Stomach (tissue), 9 donors: Measurements from ENCODE around the gene TLE3. TPM values are rescaled to one million over a fixed set of nuclear protein-coding genes. Genes with fewer than 3 reads are reported as not detected.

Experiments
- DNase-seq, 2 donors: peaks; one replicate each; pipeline versions ENCODE4 v3.0.0 to v3.0.0-alpha.2; 2013 to 2019
- H3K27ac ChIP-seq, 5 donors: fragments of 200-600 bp in 4 of 5; sonication (generic) in 4 of 5; one replicate each; pipeline ENCODE4 v1.5.1; 2013 to 2019; ENCODE audit warnings: mild to moderate bottlenecking in 1 of 5, moderate library complexity in 1 of 5
- H3K27me3 ChIP-seq, 3 donors: fragments of 200-600 bp; sonication (generic); one replicate each; pipeline ENCODE4 v1.5.1; 2017 to 2019; ENCODE audit warnings: mixed run types in 1 of 3
- H3K36me3 ChIP-seq, 4 donors: fragments of 200-600 bp; sonication (generic); 1 replicate in 3 of 4; 2 replicates in 1 of 4; pipeline ENCODE4 v1.5.1; 2016 to 2019
- H3K4me1 ChIP-seq, 4 donors: fragments of 200-600 bp; sonication (generic); one replicate each; pipeline ENCODE4 v1.5.1; 2016 to 2019
- H3K4me3 ChIP-seq, 4 donors: fragments of 200-600 bp; sonication (generic) in 3 of 4; one replicate each; pipeline ENCODE4 v1.5.1; 2016 to 2019; ENCODE audit warnings: mild to moderate bottlenecking in 1 of 4
- H3K9me3 ChIP-seq, 4 donors: fragments of 200-600 bp; sonication (generic); one replicate each; pipeline ENCODE4 v1.5.1; 2016 to 2019
- EP300 ChIP-seq: sonication (generic); formaldehyde crosslinking; IDR thresholded peaks from one replicate; pipeline ENCODE4 v1.6.1; 2017; ENCODE audit warnings: antibody characterized with exemption
- POLR2A ChIP-seq, 4 donors: fragments of 450-650 bp; IDR thresholded peaks; one replicate each; pipeline ENCODE4 v1.6.1; 2016; ENCODE audit warnings: antibody characterized with exemption in 4 of 4, control low read depth in 2 of 4, mild to moderate bottlenecking in 1 of 4, moderate library complexity in 1 of 4
- POLR2AphosphoS5 ChIP-seq, 3 donors: sonication (generic); formaldehyde crosslinking; IDR thresholded peaks; one replicate each; pipeline ENCODE4 v1.6.1; 2016; ENCODE audit warnings: antibody characterized with exemption in 3 of 3
- WGBS, 5 donors: extraction: QIAGEN DNeasy Blood & Tissue Kit in 3 of 5; methylation state at CpG; one replicate each; pipeline versions ENCODE4 v1.1.5 to v1.1.7; 2013 to 2018; 5-methylcytosine and 5-hydroxymethylcytosine counted together
- intact Hi-C: fragments of 100-400 bp; cut with DNase I; formaldehyde crosslinking; loops from one replicate; pipeline ENCODE4 v1.15.1; 2023; ENCODE audit warnings: low total_unique reads
- polyA plus RNA-seq, 3 donors: library from polyadenylated mRNA; stranded (reverse); fragments of 200-250 nt; gene quantifications; one replicate each; pipeline ENCODE4 v1.2.3, GENCODE V29; 2013
- total RNA-seq, 5 donors: library from RNA; depleted of rRNA; stranded (reverse); fragments of >200 nt; gene quantifications; one replicate each; pipeline versions ENCODE4 v1.1.0 to v1.2.3, GENCODE V29; 2014 to 2016
- TF ChIP-seq, protein P1 (sequence below), 7 experiments: fragments of 450-650 bp in 4 of 7; fragments of 200-600 bp in 3 of 7; sonication (generic) in 3 of 7; IDR thresholded peaks; one replicate each; pipeline ENCODE4 v1.5.1; 2016 to 2019; ENCODE audit warnings: antibody characterized with exemption in 7 of 7, control low read depth in 2 of 7, mild to moderate bottlenecking in 1 of 7
- donor health status: healthy with polysubstance abuse.
- donor health status: Bipolar disorder and iron deficiency.
- donor health status: healthy.

Gene TLE3
- total and polyA plus RNA-seq, 8 donors: 13.3 to 186 (median 30.9) TPM

DNA sequence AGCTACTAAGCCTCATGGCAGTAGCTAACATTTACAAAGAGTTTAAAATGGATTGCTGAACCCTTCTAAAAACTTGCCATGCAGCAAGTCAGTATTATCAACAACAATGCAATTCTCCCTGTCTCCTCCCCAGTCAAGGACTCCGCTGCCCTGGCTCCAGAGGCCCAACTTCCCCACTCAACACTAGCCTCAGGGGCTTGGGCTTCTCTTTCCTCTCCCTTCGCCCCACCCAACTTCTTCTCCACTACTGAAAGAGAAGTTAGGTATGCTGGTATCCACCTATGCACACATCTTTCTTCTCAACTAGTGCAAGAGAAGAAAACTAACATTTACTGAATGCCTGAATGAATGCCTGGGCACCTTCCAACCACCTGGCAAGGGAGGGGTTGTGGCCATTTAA lies 30.7 kb downstream of the TLE3 start:
- Histone ChIP-seq H3K27me3 (no peaks in the 10 kb centered on the region), H3K4me3 (no peak overlapping the region), H3K9me3 (no peaks in the 10 kb centered on the region), H3K27ac (no peak overlapping the region), H3K4me1 (peaks cover 49 to 83% (median 72%) of the 10 kb centered on the region in 4 donors), H3K36me3 (peaks cover 48 to 100% (median 89%) of the 10 kb centered on the region in 4 donors)
- intact Hi-C loops: no loop called here
- no peak for DNase-seq
- 78 to 97% (median 89%) methylated on average over 2 of the region's 2 CpGs for WGBS, 5 donors
- TF ChIP-seq POLR2AphosphoS5 (IDR thresholded peaks at IDR 0.05) (no peak), POLR2A (IDR thresholded peaks at IDR 0.05) (no peak), EP300 (no peak)
- TF ChIP-seq, protein P1, sequence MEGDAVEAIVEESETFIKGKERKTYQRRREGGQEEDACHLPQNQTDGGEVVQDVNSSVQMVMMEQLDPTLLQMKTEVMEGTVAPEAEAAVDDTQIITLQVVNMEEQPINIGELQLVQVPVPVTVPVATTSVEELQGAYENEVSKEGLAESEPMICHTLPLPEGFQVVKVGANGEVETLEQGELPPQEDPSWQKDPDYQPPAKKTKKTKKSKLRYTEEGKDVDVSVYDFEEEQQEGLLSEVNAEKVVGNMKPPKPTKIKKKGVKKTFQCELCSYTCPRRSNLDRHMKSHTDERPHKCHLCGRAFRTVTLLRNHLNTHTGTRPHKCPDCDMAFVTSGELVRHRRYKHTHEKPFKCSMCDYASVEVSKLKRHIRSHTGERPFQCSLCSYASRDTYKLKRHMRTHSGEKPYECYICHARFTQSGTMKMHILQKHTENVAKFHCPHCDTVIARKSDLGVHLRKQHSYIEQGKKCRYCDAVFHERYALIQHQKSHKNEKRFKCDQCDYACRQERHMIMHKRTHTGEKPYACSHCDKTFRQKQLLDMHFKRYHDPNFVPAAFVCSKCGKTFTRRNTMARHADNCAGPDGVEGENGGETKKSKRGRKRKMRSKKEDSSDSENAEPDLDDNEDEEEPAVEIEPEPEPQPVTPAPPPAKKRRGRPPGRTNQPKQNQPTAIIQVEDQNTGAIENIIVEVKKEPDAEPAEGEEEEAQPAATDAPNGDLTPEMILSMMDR (IDR thresholded peaks at IDR 0.05): no peak

DNA sequence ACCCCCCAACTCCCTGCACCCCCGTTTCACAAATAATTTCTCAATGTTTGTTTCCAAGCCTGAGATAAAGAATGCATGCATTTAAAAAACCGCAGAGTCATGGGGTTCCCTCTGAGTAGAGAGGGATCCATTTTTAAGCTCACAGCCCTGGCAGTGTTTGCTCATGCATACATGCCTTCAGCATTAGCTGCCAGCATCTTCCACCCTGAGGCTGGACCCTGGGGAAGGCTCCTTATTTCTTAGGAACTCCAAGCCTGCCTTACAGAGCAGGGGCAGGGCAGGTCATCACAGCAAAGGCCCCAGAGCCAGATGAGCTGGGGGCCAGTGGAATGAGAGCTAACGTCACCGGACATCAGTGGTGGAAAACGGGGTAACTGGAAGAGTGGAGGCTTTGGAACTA lies 31.3 kb downstream of the TLE3 start:
- H3K36me3 ChIP-seq: peaks cover 51 to 100% (median 89%) of the 10 kb centered on the region in 4 donors
- intact Hi-C loops: no loop called here
- 67 to 78% (median 73%) methylated on average over 5 of the region's 5 CpGs for WGBS, 5 donors

DNA sequence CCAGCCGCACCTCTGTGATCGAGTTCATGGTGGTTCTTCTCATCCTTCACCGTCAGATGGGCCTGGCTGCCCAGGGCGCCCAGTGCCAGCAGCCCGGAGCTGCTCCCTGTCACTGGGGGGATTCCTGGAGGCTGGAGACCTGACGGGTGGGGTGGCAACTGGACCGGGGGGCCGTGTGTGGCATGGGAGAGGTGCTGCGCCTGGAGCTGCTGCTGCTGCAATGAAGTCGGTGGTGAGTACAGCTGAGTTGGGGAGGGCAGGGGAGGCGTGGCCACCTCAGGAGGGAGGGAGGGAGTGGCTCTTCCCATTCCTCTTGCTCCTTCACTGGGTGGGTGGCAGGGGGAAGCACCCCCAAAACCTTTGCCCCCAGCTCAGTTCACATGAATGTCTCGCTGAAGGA lies 31.7 kb downstream of the TLE3 start:
- Histone ChIP-seq H3K4me1 (peaks cover 49 to 87% (median 75%) of the 10 kb centered on the region in 4 donors), H3K4me3 (no peak overlapping the region), H3K36me3 (peaks cover 51 to 100% (median 89%) of the 10 kb centered on the region in 4 donors), H3K27ac (no peak overlapping the region), H3K27me3 (no peaks in the 10 kb centered on the region), H3K9me3 (no peaks in the 10 kb centered on the region)
- no peak for TF ChIP-seq EP300
- TF ChIP-seq, protein P1 (IDR thresholded peaks at IDR 0.05): no peak
- TF ChIP-seq POLR2A (IDR thresholded peaks at IDR 0.05): no peak
- no peak for TF ChIP-seq POLR2AphosphoS5 (IDR thresholded peaks at IDR 0.05)
- 80 to 90% (median 84%) methylated on average over 9 to 12 of the region's 12 CpGs for WGBS, 5 donors
- intact Hi-C loops: no loop called here
- DNase-seq: no peak

More for the DNA sequence above, 31.3 kb downstream of the TLE3 start:
- Histone ChIP-seq H3K9me3 (no peaks in the 10 kb centered on the region), H3K27ac (no peak overlapping the region), H3K4me1 (peaks cover 49 to 88% (median 74%) of the 10 kb centered on the region in 4 donors), H3K4me3 (no peak overlapping the region), H3K27me3 (no peaks in the 10 kb centered on the region)
- TF ChIP-seq POLR2AphosphoS5 (IDR thresholded peaks at IDR 0.05): no peak
- TF ChIP-seq EP300: no peak
- no peak for TF ChIP-seq POLR2A (IDR thresholded peaks at IDR 0.05)
- TF ChIP-seq, protein P1 (IDR thresholded peaks at IDR 0.05): no peak
- no peak for DNase-seq

DNA sequence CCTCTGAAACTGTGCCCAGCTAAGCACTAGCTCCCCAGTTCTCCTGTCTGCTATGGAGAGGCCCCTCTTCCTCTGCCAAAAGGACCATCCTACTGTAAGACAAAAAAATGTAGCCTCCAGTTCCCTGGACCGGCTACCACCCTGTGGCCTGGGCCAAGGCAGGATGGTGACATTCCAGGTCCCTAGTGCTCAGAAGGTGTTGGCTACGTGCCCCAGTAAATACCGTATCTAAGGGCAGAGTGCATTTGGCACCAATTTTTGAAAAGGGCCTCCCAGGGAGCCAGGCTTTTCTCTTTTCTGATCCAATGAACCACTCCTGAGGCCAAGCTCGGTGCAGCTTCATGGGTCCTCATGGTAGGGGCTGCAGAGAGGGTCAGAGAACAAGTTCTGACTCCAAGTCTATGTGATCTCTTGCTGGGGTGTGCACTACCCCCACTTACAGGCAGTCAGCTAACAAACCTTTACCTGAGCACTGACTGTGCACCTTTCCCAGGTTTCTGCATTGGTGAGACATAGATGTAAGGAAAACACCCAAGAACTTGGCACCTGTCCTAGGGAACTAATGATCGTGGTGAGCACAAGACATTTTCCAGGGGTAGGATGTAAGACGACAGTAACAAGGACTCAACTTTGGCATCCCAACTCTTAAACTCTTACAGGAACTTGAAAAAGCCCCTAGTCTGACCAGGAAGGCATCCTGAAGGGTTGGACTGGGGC lies 32.6 kb downstream of the TLE3 start:
- WGBS, 5 donors: 33 to 56% (median 39%) methylated on average over 6 of the region's 6 CpGs

DNA sequence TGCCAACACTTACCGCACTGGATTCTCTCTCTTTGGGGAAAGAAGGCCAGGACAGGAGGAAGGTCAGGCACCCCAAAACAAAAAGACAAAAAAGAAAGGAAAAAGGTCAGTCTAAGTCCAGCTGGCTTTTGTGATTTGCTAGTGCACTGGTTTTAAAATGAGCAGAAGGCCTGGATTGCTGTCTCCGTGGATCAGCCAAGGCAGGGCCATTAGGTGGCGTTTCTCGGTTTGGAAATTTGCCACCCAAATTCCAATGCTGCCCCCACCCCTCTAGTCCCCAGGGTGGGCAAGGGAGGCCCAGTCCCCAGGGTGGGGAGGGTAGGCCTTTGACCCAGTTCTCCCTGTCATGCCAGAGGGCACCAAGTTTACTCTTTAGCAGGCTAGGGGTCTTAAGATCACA lies 33.3 kb downstream of the TLE3 start:
- Histone ChIP-seq H3K4me3 (no peak overlapping the region), H3K36me3 (peaks cover 56 to 100% (median 89%) of the 10 kb centered on the region in 4 donors), H3K4me1 (peaks cover 39 to 72% (median 62%) of the 10 kb centered on the region in 4 donors), H3K27me3 (no peaks in the 10 kb centered on the region), H3K27ac (peak overlapping the region in 3 of 5 donors; percentile 0 to 47 (median 14)), H3K9me3 (no peaks in the 10 kb centered on the region)
- 35 to 73% (median 59%) methylated on average over 4 of the region's 4 CpGs for WGBS, 5 donors
- no peak for DNase-seq
- intact Hi-C loops: no loop called here
- TF ChIP-seq, protein P1 (IDR thresholded peaks at IDR 0.05): no peak
- TF ChIP-seq POLR2A (IDR thresholded peaks at IDR 0.05): no peak
- TF ChIP-seq POLR2AphosphoS5 (IDR thresholded peaks at IDR 0.05): no peak
- TF ChIP-seq EP300: no peak

More for the DNA sequence above, 32.6 kb downstream of the TLE3 start:
- Histone ChIP-seq H3K9me3 (no peaks in the 10 kb centered on the region), H3K36me3 (peaks cover 55 to 100% (median 89%) of the 10 kb centered on the region in 4 donors), H3K4me3 (no peak overlapping the region), H3K4me1 (peaks cover 46 to 79% (median 69%) of the 10 kb centered on the region in 4 donors), H3K27me3 (no peaks in the 10 kb centered on the region), H3K27ac (peak overlapping the region in 3 of 5 donors; percentile 0 to 47 (median 38))
- intact Hi-C loops: no loop called here
- DNase-seq: peak; percentile 49 to 85
- TF ChIP-seq POLR2AphosphoS5 (IDR thresholded peaks at IDR 0.05): peak in 2 of 3 donors; percentile 14 to 64
- TF ChIP-seq EP300: no peak
